Ishikawa (cell line): Measurements from ENCODE around the gene GHSR.

Experiments
- CEBPB ChIP-seq: IDR thresholded peaks from 2 replicates; pipeline ENCODE4 v1.6.1; 2012
- CREB1 ChIP-seq: IDR thresholded peaks from 2 replicates; pipeline ENCODE4 v1.6.1; 2012; ENCODE audit warnings: low read depth
- EGR1 ChIP-seq: IDR thresholded peaks from 2 replicates; pipeline ENCODE4 v1.6.1; 2012
- EP300 ChIP-seq: IDR thresholded peaks from 2 replicates; pipeline ENCODE4 v1.6.1; 2012; ENCODE audit warnings: borderline replicate concordance
- FOXM1 ChIP-seq: IDR thresholded peaks from 2 replicates; pipeline ENCODE4 v1.6.1; 2012; ENCODE audit warnings: low read depth, borderline replicate concordance
- NFIC ChIP-seq: IDR thresholded peaks from 2 replicates; pipeline ENCODE4 v1.6.1; 2012
- RAD21 ChIP-seq: IDR thresholded peaks from 2 replicates; pipeline ENCODE4 v1.6.1; 2012; ENCODE audit warnings: low read depth
- TAF1 ChIP-seq: IDR thresholded peaks from 2 replicates; pipeline ENCODE4 v1.6.1; 2012; ENCODE audit warnings: low read depth, mild to moderate bottlenecking
- TCF12 ChIP-seq: IDR thresholded peaks from 2 replicates; pipeline ENCODE4 v1.6.1; 2012; ENCODE audit warnings: low read depth
- TEAD4 ChIP-seq: IDR thresholded peaks from 2 replicates; pipeline ENCODE4 v1.6.1; 2012
- YY1 ChIP-seq: IDR thresholded peaks from 2 replicates; pipeline ENCODE4 v1.6.1; 2012; ENCODE audit warnings: low read depth
- ZBTB7A ChIP-seq: IDR thresholded peaks from 2 replicates; pipeline ENCODE4 v1.6.1; 2012; ENCODE audit warnings: low read depth
- TF ChIP-seq, protein P1 (sequence below): IDR thresholded peaks from 2 replicates; pipeline ENCODE4 v1.6.1; 2012
- TF ChIP-seq, protein P2 (sequence below): IDR thresholded peaks from 2 replicates; pipeline ENCODE4 v1.6.1; 2012; ENCODE audit warnings: low read depth, mild to moderate bottlenecking
- TF ChIP-seq, protein P3 (sequence below): IDR thresholded peaks from 2 replicates; pipeline ENCODE4 v1.6.1; 2012

The GHSR gene

DNA sequence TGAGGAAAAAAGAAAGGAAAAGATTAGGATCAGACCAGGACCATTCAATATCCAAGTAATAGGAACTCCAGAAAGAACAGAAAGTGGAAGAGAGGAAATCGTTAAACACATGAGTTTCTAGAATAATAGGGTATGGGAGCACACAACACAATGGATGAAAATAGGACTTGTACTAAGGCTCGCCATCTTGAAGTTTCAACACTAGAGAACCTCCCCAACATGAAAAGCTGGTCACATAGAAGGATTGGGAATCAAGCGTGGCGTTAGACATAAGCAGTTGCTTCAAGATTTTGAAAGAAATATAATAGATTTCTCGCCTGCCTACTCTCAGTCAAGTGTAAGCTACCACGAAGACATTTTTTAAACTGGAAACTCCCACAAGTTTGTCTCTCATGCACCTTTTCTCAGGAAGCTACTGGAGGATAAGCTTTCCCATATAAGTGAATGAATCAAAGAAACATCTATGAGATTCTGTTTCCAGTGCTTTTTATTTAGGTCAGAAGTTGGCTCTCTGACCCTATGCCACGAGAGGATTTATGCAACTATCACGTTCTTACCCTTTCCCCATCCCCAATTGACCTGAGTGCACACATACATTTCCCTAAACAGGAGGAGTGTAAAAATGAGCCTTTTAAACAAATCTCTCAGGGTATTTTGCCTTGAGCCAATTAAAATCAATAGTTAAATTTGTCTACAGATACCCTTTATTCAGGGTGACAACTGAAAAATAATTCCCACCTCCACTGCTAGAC, 45.2 kb downstream of the GHSR start:
- TF ChIP-seq, protein P1, sequence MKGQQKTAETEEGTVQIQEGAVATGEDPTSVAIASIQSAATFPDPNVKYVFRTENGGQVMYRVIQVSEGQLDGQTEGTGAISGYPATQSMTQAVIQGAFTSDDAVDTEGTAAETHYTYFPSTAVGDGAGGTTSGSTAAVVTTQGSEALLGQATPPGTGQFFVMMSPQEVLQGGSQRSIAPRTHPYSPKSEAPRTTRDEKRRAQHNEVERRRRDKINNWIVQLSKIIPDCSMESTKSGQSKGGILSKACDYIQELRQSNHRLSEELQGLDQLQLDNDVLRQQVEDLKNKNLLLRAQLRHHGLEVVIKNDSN, result no peak
- TF ChIP-seq CEBPB (no peak), EP300 (no peak), RAD21 (no peak), TCF12 (no peak), CREB1 (no peak)
- TF ChIP-seq, protein P2, sequence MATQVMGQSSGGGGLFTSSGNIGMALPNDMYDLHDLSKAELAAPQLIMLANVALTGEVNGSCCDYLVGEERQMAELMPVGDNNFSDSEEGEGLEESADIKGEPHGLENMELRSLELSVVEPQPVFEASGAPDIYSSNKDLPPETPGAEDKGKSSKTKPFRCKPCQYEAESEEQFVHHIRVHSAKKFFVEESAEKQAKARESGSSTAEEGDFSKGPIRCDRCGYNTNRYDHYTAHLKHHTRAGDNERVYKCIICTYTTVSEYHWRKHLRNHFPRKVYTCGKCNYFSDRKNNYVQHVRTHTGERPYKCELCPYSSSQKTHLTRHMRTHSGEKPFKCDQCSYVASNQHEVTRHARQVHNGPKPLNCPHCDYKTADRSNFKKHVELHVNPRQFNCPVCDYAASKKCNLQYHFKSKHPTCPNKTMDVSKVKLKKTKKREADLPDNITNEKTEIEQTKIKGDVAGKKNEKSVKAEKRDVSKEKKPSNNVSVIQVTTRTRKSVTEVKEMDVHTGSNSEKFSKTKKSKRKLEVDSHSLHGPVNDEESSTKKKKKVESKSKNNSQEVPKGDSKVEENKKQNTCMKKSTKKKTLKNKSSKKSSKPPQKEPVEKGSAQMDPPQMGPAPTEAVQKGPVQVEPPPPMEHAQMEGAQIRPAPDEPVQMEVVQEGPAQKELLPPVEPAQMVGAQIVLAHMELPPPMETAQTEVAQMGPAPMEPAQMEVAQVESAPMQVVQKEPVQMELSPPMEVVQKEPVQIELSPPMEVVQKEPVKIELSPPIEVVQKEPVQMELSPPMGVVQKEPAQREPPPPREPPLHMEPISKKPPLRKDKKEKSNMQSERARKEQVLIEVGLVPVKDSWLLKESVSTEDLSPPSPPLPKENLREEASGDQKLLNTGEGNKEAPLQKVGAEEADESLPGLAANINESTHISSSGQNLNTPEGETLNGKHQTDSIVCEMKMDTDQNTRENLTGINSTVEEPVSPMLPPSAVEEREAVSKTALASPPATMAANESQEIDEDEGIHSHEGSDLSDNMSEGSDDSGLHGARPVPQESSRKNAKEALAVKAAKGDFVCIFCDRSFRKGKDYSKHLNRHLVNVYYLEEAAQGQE, result no peak
- TF ChIP-seq, protein P3, sequence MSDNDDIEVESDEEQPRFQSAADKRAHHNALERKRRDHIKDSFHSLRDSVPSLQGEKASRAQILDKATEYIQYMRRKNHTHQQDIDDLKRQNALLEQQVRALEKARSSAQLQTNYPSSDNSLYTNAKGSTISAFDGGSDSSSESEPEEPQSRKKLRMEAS, result 0 out of 2 replicates have a peak, but pooled peaks have one; percentile 1

DNA sequence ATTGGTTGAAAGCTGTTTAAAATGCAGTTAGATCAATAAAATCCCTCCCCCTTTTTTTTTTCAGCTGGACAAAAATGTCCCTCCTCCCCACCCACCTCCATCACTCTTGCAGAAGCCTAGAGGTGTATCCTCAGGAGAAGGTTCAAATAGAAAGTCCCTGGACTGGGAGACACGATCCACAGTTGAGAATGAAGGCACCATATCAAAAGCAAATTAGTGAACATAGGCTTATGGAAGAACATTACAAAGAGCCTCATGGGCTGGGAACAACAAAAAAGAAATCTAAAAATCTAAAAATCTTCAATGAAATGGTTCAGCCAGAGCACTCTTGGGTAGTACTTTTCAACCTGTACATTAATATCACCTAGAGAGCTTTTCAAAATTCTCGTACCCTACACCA, 46.2 kb downstream of the GHSR start:
- TF ChIP-seq TEAD4, result no peak
- TF ChIP-seq, protein P2, result no peak
- TF ChIP-seq EGR1, result no peak
- TF ChIP-seq ZBTB7A, result no peak
- TF ChIP-seq TAF1, result no peak
- TF ChIP-seq RAD21, result no peak
- TF ChIP-seq EP300, result no peak
- no peak for TF ChIP-seq FOXM1
- no peak for TF ChIP-seq TCF12
- TF ChIP-seq YY1, result no peak
- no peak for TF ChIP-seq CEBPB
- TF ChIP-seq, protein P1, result no peak
- TF ChIP-seq, protein P3, result no peak
- TF ChIP-seq NFIC, result no peak
- TF ChIP-seq CREB1, result no peak

DNA sequence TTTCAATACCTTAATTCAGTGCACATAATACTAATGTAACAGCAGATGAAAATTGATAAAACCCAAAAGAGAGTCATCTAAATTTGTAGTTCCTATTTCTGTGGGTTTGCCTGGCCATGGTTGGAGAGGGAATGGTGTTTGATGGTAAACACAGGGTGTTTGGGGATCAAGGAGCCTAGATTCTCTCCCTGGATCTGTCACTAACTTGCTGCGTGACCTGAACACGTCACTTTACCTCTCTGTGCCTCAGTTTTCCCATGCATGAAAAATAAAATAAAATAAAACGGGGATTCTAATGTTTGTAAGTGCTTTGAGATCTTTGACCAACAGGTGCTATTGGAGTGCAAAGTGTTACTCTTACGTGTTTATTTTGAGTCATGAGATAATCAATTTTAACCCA, 49.8 kb downstream of the GHSR start:
- no peak for TF ChIP-seq EGR1
- no peak for TF ChIP-seq NFIC
- TF ChIP-seq, protein P3, result no peak
- no peak for TF ChIP-seq ZBTB7A
- no peak for TF ChIP-seq RAD21
- no peak for TF ChIP-seq TEAD4
- TF ChIP-seq YY1, result no peak
- no peak for TF ChIP-seq TAF1
- no peak for TF ChIP-seq CEBPB
- TF ChIP-seq, protein P1, result no peak
- no peak for TF ChIP-seq CREB1
- TF ChIP-seq, protein P2, result no peak

DNA sequence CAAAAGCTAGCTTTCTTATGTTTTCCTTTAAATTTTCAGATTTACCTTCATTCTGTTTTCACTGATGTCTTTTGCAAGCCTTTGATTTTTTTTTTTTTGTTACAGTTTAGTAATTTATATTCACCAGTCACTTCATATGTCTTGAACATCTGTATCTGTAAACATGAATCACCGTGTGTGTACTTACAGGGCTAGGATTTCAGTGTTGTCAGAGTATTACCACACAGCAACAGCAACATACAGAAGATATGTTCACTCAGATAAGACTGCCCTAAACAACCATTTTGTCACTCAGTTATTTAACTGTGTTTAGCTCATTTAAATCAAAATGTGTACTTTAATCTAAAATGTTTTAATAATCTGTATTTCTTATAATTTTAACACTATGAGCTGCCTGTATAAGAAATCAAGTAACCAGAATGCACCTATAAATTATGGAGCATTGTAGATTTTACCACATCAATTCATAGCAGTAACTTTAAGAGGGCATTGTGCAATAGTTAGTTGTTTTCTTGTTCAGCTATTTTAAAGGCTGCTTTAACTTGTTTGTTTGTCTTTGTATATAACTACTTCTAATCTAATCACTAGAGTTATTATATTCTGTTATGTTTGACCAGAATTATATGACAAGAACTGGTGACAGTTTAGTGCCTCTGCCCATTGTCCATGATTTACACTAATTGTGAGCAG, 50.4 kb downstream of the GHSR start:
- TF ChIP-seq RAD21 (no peak), CEBPB (peak; percentile 65)
